ENCODE data around the gene NTPCR. TPM values are rescaled to one million over a fixed set of nuclear protein-coding genes. Genes with fewer than 3 reads are reported as not detected.

The NTPCR gene
- total RNA-seq, 1 experiment from 2014 or later: 49.1 TPM

DNA sequence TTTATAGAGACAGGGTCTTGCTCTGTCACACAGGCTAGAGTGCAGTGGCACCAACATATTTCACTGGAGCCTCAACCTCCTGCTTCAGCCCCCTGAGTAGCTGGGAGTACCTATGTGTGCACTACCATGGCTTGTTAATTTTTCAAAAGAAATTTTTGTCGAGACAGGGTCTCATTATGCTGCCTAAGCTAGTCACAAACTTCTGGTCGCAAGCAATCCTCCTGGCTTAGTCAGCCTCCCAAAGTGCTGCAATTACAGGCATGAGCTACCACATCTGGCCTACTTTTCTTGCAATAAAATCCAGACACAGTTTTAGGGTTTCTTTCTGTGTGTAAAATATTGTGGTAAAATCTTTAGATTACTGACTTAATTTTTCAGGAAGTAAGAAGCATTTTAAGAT, 27.9 kb upstream of the NTPCR start:
- Histone ChIP-seq H3K27me3 (replicated peaks; ENCODE audit: control insufficient read depth, insufficient read depth, low read length) (no peaks in the 10 kb centered on the region), H3K4me1 (no peaks in the 10 kb centered on the region), H3K4me3 (ENCODE audit: low read depth, low read length) (no peak overlapping the region), H3K9me3 (no peaks in the 10 kb centered on the region), H3K36me3 (ENCODE audit: control insufficient read depth, insufficient read depth, low read length) (no peaks in the 10 kb centered on the region)
- Mint-ChIP-seq H3K27ac (ENCODE audit: unreplicated experiment) (no peak overlapping the region), H3K4me1 (ENCODE audit: low read depth, unreplicated experiment) (no peaks in the 10 kb centered on the region), H3K36me3 (ENCODE audit: insufficient read depth, unreplicated experiment) (no peaks in the 10 kb centered on the region), H3K4me3 (ENCODE audit: unreplicated experiment) (no peak overlapping the region), H3K9me3 (ENCODE audit: unreplicated experiment) (peaks cover 13% of the 10 kb centered on the region), H3K27me3 (ENCODE audit: insufficient read depth, unreplicated experiment) (no peaks in the 10 kb centered on the region)
- ChIA-PET CTCF (no interaction called here), POLR2A (no interaction called here)
- no TSS peak for BruUV-seq (replicated peaks)
- no peak for DNase-seq
- TF ChIP-seq, protein P1, sequence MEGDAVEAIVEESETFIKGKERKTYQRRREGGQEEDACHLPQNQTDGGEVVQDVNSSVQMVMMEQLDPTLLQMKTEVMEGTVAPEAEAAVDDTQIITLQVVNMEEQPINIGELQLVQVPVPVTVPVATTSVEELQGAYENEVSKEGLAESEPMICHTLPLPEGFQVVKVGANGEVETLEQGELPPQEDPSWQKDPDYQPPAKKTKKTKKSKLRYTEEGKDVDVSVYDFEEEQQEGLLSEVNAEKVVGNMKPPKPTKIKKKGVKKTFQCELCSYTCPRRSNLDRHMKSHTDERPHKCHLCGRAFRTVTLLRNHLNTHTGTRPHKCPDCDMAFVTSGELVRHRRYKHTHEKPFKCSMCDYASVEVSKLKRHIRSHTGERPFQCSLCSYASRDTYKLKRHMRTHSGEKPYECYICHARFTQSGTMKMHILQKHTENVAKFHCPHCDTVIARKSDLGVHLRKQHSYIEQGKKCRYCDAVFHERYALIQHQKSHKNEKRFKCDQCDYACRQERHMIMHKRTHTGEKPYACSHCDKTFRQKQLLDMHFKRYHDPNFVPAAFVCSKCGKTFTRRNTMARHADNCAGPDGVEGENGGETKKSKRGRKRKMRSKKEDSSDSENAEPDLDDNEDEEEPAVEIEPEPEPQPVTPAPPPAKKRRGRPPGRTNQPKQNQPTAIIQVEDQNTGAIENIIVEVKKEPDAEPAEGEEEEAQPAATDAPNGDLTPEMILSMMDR (IDR thresholded peaks at IDR 0.05; ENCODE audit: insufficient read depth in 1 of 2, low read depth in 1 of 2, low read length in 1 of 2, severe bottlenecking in 1 of 2, unreplicated experiment in 1 of 2): no peak
- intact Hi-C loops (cut with micrococcal nuclease; ENCODE audit: unreplicated experiment): no loop called here

DNA sequence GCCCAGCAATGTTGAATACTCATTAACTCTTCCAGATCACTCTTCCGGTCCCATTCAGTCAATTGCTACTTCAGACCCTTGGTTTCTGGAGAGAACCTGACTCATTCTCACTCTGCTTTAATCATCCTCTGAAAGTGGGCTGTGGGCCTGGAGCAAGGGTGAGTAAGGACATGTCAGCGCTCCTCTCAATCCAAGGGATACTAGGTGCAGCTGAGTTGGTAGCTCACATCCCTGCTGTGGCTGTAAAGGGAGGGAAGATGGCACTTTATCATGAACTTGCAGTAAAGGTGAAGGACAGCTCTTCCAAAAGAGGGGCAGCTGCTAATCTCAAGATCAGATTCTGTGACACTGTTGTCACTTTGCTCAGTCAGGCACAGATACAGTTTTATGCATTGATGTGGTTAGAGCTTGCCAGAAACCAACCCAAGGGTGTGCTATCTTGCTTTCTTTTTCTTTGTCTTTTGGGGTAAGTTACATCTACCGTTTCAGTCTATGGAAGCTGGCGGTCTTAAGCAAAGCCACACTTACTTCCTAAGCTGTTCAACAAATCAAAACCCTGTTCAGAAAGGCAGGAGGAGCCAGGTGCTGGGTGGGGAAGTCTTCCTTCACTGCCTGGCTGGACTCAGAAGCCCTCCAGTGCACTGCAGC, 26.5 kb upstream of the NTPCR start:
- Mint-ChIP-seq H3K27ac (ENCODE audit: unreplicated experiment) (no peak overlapping the region), H3K4me3 (ENCODE audit: unreplicated experiment) (no peak overlapping the region), H3K4me1 (ENCODE audit: low read depth, unreplicated experiment) (no peaks in the 10 kb centered on the region), H3K36me3 (ENCODE audit: insufficient read depth, unreplicated experiment) (no peaks in the 10 kb centered on the region), H3K9me3 (ENCODE audit: unreplicated experiment) (peaks cover 15% of the 10 kb centered on the region), H3K27me3 (ENCODE audit: insufficient read depth, unreplicated experiment) (no peaks in the 10 kb centered on the region)
- no peaks in the 10 kb centered on the region for H3K36me3 ChIP-seq (ENCODE audit: control insufficient read depth, insufficient read depth, low read length)
- DNase-seq: no peak
- no peak overlapping the region for H3K4me3 ChIP-seq (ENCODE audit: low read depth, low read length)
- H3K9me3 ChIP-seq: no peaks in the 10 kb centered on the region
- intact Hi-C loops (cut with micrococcal nuclease; ENCODE audit: unreplicated experiment): no loop called here
- ChIA-PET POLR2A (no interaction called here), CTCF (no interaction called here)
- H3K4me1 ChIP-seq: no peaks in the 10 kb centered on the region
- BruUV-seq (replicated peaks): no TSS peak
- no peaks in the 10 kb centered on the region for H3K27me3 ChIP-seq (replicated peaks; ENCODE audit: control insufficient read depth, insufficient read depth, low read length)
- TF ChIP-seq, protein P1 (IDR thresholded peaks at IDR 0.05; ENCODE audit: insufficient read depth in 1 of 2, low read depth in 1 of 2, low read length in 1 of 2, severe bottlenecking in 1 of 2, unreplicated experiment in 1 of 2): no peak

DNA sequence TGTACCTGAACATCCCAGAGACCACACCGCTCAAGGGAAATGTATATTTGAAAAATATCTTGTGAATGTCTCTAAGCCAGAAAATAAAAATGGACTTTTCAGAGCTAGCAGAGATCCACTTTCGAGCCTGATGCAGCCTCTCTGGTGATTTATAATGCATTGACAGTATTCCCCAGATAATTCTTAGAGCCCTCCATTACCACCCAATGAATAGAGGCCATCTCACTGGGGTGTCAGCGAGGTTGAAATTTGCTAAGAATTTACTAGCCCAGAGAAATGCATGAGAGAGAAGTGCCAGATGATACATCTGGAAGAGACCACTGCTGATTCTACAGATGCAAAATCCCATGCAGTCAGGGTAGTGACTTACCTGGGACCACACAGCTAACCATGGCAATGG, 25.5 kb upstream of the NTPCR start:
- no peak overlapping the region for H3K4me3 Mint-ChIP-seq (ENCODE audit: unreplicated experiment)

More for the DNA sequence above, 25.5 kb upstream of the NTPCR start:
- POLR2A ChIA-PET: no interaction called here
- H3K36me3 ChIP-seq (ENCODE audit: control insufficient read depth, insufficient read depth, low read length): no peaks in the 10 kb centered on the region
- CTCF ChIA-PET: no interaction called here
- no peaks in the 10 kb centered on the region for H3K4me1 Mint-ChIP-seq (ENCODE audit: low read depth, unreplicated experiment)
- peaks cover 15% of the 10 kb centered on the region for H3K9me3 Mint-ChIP-seq (ENCODE audit: unreplicated experiment)
- DNase-seq: no peak
- no peak overlapping the region for H3K4me3 ChIP-seq (ENCODE audit: low read depth, low read length)
- no TSS peak for BruUV-seq (replicated peaks)
- no peaks in the 10 kb centered on the region for H3K27me3 Mint-ChIP-seq (ENCODE audit: insufficient read depth, unreplicated experiment)
- no peak overlapping the region for H3K27ac Mint-ChIP-seq (ENCODE audit: unreplicated experiment)
- TF ChIP-seq, protein P1 (IDR thresholded peaks at IDR 0.05; ENCODE audit: insufficient read depth in 1 of 2, low read depth in 1 of 2, low read length in 1 of 2, severe bottlenecking in 1 of 2, unreplicated experiment in 1 of 2): no peak
- no peaks in the 10 kb centered on the region for H3K9me3 ChIP-seq
- intact Hi-C loops (cut with micrococcal nuclease; ENCODE audit: unreplicated experiment): no loop called here
- H3K36me3 Mint-ChIP-seq (ENCODE audit: insufficient read depth, unreplicated experiment): no peaks in the 10 kb centered on the region
- H3K27me3 ChIP-seq (replicated peaks; ENCODE audit: control insufficient read depth, insufficient read depth, low read length): no peaks in the 10 kb centered on the region
- H3K4me1 ChIP-seq: 0 out of 2 replicates have a peak, but pooled peaks cover 3% of the 10 kb centered on the region
